Measurements from ENCODE around the gene TEX13B. TPM values are rescaled to one million over a fixed set of nuclear protein-coding genes. Genes with fewer than 3 reads are reported as not detected.

Gene TEX13B
- total RNA-seq (ENCODE audit: low replicate concordance) = not detected in 2 replicates

GRCh38 chrX:107982356-107982755 is at the start of gene TEX13B:
Gene TEX13B (minus strand): TSS chrX:107982370. CDS start chrX:107982127, 243 bp downstream.

Other genes starting within 250 kb of the TEX13B start
- gene TSC22D3, start 206.6 kb downstream of the TEX13B start, total RNA-seq (ENCODE audit: low replicate concordance) = 18.0 and 27.0 TPM in 2 replicates
- gene NCBP2L, start 204.6 kb downstream of the TEX13B start, total RNA-seq (ENCODE audit: low replicate concordance) = not detected in 2 replicates
- gene MID2, start 156.5 kb downstream of the TEX13B start, total RNA-seq (ENCODE audit: low replicate concordance) = 6.4 and 11.9 TPM in 2 replicates
- 0.90 TPM in 1 of 2 replicates, not detected in the other for gene VSIG1, start 62.7 kb upstream of the TEX13B start, total RNA-seq (ENCODE audit: low replicate concordance)
- 78.6 and 96.7 TPM in 2 replicates for gene PSMD10, start 109.2 kb upstream of the TEX13B start, total RNA-seq (ENCODE audit: low replicate concordance)
- gene ATG4A, start 109.4 kb upstream of the TEX13B start, total RNA-seq (ENCODE audit: low replicate concordance) = 5.4 and 14.1 TPM in 2 replicates